NCI-H1092 (cell line): ENCODE measurements around the gene ADGRL3.
A peak's percentile ranks its signal among the peaks of the same experiment; 100 is the strongest.
"Not testable (repeated sequence)": the region's sequence is repeated elsewhere in the genome, so short reads cannot be mapped to it uniquely, and the experiment has no call there.

ENCODE experiments used
- DNase-seq: peaks from one replicate; lab custom pipeline; 2025; lab: John Stamatoyannopoulos, UW

The ADGRL3 gene

GRCh38 chr4:61205066-61205465 is 4.9 kb downstream of the ADGRL3 start:
- DNase-seq = no peak

GRCh38 chr4:61207156-61207555 is 7.0 kb downstream of the ADGRL3 start:
- DNase-seq = not testable (repeated sequence)

DNA sequence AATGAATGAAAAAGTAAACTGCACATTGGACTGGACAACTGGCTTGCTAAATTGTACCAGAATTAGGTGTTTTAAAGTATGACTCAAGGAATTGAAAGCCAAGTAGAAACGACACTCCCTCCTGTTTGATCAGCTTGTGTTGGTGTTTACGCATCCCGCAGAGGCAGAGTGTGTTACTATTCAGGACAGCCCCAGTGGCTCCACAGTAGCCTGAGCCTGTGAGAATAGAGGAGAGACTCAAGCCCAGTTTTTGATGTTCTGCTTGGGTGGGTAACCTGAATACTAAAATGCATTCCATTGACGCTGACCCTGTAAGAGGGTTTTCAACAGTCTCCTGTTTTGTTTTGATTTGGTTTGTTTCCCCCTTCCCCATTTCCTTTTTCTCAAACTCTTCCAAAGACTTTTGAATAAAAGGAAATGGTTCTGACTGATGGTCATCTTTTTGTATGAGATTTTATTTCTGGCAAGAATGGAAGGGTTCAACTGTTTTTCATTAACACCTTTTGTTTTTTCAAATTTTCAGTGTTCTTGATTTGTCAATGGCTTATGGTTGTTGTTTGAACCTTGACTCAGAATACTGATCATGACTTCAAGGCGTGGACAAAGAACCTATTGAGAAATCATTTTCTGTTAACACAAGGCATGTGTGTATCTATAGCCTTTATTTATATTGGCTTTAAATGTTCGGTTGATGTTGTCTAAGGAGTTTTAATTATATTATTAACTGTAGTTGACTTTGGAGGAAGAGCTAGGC is 10.2 kb downstream of the ADGRL3 start:
- DNase-seq = peak; percentile 85

DNA sequence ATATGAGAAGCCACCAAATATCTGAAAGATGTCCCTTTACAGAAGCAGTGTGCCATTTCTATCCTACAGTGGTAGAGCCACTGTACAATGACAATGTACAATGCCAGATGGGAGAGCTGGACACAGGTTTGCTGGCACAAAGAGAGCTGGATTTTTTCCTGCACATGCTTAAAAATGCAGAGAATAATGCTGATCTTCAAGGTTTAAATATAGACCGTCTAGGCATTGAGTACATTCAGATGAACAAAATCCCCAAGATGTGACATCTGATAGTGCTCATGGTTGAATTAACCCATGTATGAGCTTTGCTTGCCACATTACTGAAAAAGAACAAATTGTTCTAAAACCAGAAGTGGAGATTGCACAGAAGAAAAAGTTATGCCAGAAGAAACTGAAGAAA is 11.7 kb downstream of the ADGRL3 start:
- no peak for DNase-seq

DNA sequence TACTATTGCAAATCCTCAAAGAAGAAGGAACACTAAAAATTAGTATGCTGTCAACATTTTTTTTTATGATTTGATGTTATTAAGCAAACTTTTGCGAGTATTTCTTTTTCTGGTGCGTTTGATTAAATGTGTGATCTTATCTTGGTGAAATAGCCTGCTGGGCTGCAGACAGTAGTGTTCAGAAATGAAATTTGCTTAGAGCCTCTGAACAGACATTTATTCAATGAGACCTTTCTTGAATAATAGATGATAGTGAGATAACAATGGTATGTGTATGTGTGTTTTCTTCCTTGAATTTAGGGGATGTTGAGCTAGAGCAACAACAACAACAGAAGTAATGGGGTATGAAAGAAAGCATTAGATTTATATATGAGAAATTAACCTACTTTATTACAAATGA is 12.7 kb downstream of the ADGRL3 start:
- DNase-seq = no peak

DNA sequence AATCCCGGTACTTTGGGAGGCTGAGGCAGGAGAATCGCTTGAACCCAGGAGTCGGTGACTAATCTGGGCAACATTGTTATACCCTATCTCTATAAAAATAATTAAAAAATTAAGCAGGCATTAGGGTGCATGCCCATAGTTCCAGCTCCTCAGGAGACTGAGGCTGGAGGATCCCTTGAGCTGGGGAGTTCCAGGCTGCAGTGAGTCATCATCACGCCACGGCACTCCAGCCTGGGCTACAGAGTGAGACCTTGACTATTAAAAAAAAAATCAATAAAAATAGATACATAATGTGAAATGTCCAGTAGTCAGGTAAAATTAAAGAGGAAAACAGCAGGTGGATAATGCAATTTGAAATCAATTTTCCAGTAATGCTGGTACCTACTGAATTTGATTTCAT is 14.6 kb downstream of the ADGRL3 start:
- DNase-seq = no peak

- DNase-seq = no peak
Observed at GRCh38 chr4:61217222-61217621, 17.1 kb downstream of the ADGRL3 start.

DNA sequence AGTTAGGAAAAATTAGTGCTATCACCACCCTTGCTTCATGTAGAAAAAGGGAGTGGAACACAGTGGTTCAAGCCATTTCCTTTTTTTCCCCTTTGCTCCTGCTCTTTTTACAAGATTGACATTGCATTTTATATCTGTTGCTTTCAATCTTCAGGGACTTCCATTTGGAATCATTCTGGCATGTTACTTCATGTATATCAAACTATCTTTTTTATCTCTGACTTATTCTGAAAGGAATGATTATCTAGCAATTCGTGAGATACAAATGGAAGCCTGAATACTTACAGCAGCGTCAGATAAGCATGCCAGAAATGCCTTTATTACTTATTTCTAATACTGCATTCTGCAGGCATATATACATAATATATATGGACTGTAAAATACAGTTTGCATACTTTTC is 20.4 kb downstream of the ADGRL3 start:
- no peak for DNase-seq

DNA sequence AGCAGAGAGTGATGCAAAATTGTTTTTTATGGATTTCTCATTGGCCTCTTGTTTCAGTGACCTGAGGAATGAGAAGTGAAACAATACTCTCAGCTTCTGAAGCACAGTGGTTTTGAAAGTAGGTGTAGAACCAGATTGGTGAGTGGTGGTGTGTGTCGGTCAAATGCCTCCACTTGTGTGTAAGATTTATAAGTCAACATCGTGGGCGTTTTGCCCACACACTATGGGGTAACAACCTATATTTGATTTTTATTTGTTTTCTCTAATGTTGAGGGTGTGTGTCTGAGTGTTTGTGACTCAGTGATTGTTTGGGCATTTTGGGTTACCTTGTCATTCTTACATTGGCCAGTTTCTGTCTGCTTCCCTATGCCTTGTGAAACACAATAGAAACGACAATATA is 23.3 kb downstream of the ADGRL3 start:
- DNase-seq = no peak

GRCh38 chr4:61224573-61224972 is 24.4 kb downstream of the ADGRL3 start:
- no peak for DNase-seq

DNA sequence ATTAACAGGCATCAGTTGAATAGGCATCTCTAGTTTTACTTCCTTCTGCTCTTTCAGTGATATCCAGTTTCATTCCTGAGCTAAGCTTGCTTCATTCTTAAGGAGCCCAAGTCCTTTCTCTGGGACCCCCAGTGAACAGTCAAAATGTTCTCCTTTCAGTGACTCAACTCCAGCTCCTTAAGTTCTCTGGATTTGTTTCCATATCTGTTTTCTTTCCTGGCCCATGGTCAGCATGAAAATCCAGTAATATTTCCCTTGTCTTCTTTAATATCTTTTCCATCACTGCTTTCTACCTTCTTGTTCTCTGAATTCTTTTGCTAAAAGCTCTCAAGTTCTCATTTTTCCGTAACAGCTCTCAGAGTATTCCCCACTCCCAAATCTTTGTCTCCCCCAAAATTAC is 25.5 kb downstream of the ADGRL3 start:
- no peak for DNase-seq

DNA sequence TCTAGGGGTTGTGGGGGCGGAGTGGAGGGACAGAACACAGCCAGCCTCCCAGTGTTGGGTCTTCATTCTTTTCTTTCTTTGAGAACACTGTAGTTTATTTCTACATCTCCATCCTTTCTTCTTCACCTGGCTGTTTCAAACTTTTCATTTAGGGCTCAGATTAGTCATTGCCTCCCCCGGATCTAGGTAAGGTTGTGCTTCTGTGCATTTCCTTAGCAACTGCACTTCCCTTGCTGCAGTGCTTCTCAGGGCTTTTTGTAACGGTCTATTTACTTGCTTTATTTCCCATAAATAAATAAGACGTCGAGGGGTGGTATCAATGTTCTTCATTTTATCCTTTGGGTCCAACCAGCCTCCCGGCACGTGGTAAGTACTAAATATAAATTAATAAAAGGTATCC is 31.3 kb downstream of the ADGRL3 start:
- no peak for DNase-seq

GRCh38 chr4:61239250-61239649 is 39.1 kb downstream of the ADGRL3 start:
- DNase-seq = no peak

- no peak for DNase-seq
Observed at GRCh38 chr4:61243962-61244361, 43.8 kb downstream of the ADGRL3 start.

GRCh38 chr4:61245069-61245714 is 45.1 kb downstream of the ADGRL3 start:
- no peak for DNase-seq

DNA sequence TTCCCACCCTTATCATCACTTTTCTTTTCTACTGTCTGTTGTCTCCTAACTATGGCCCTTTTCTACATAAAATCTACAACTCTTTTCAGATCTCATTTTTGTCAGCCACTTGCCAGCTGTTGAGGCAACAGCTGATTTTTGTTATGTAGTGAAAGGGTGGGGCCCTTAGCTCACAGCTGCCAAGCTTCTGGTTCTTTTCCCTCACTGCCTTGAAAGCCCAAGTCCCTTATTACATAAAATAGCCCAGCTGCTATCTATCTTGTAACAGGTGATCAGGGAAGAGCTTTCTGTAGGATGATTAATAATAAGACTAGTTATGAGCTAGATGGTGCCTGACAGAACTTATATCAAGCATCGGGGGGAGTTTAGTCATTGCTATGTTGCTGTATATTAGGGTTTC is 45.9 kb downstream of the ADGRL3 start:
- no peak for DNase-seq

GRCh38 chr4:61248705-61249104 is 48.6 kb downstream of the ADGRL3 start:
- DNase-seq = no peak

GRCh38 chr4:61251129-61251528 is 51.0 kb downstream of the ADGRL3 start:
- DNase-seq = peak; percentile 51

DNA sequence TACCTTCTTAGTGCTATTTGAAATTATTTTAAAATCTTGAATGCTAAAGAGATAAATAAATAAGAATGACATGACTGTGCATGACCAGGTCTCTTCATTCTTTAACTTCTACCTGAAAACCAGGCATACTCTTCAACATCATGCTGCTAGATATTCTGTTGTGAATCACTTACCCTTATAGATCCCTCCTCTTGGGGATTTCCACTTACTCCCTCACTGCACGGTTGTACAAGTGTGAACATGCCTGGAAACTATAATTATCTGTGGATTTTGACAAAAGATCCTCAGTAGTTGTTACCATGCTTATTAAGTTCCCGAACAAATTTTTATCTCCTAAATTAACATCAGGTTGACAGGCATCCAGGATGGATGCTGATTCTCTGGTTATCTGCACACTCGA is 54.3 kb downstream of the ADGRL3 start:
- DNase-seq = no peak

DNA sequence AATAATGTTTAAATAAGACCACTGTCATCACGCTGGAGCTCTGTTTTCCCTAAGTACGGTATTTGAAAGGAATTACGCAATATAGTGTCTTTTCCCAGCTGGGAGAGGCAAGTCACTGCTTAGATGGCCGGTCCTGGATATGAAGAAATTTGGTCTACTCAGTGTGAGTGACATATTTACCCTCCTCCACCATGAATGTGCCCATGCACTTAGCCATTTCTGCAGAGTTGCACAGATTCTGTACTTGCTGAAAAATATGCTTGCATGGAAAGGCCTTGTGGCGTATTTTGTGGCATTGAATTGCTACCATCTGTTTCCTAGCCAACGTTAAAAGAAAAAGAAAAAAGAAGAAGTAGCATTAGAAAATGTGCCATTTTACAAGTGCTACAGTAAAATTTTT is 73.1 kb downstream of the ADGRL3 start:
- DNase-seq = no peak

- DNase-seq = no peak
Observed at GRCh38 chr4:61274286-61274685, 74.2 kb downstream of the ADGRL3 start.

GRCh38 chr4:61275241-61275640 is 75.1 kb downstream of the ADGRL3 start:
- no peak for DNase-seq

DNA sequence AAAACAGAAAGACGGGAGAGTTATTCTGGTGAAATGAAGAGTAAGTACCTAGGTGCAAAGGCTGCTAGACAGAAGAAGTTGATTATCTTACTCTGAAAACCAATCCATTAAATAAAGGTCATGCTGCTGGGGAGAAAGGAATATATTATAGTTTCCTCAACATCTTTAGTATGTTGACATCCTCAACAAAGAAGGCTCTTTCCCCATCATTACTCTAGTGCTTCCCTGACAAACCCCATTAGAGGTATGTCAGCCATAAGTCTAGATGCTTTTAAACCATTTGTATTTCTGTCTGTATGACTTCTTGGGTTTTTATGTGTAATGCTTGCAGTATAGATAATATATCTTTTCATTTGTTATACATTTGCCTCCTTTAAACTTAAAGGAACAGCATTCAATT is 75.9 kb downstream of the ADGRL3 start:
- no peak for DNase-seq
